ENCODE data around the gene YIPF2. TPM values are rescaled to one million over a fixed set of nuclear protein-coding genes. Genes with fewer than 3 reads are reported as not detected.

YIPF2 gene
- total RNA-seq, 3 donors from 2014 or later (not counting 1 experiment from before 2014, with no cell fraction given): 26.4 to 27.8 (median 27.2) TPM

- Mint-ChIP-seq H3K27ac (no peak overlapping the region), H3K36me3 (no peaks in the 10 kb centered on the region), H3K4me1 (peaks cover 0 to 11% of the 10 kb centered on the region in 2 donors), H3K27me3 (ENCODE audit: low read depth in 2 of 2) (no peaks in the 10 kb centered on the region), H3K4me3 (no peak overlapping the region), H3K9me3 (no peaks in the 10 kb centered on the region)
- Histone ChIP-seq H3K36me3 (ENCODE audit: control insufficient read depth, insufficient read depth, low read length) (peaks cover 27% of the 10 kb centered on the region), H3K4me3 (ENCODE audit: low read length) (no peak overlapping the region), H3K9me3 (ENCODE audit: control insufficient read depth, insufficient read depth, low read length) (no peaks in the 10 kb centered on the region), H3K4me1 (ENCODE audit: control insufficient read depth, insufficient read depth, low read length) (no peaks in the 10 kb centered on the region), H3K27ac (ENCODE audit: low read length) (no peak overlapping the region), H3K27me3 (ENCODE audit: control insufficient read depth, insufficient read depth, low read length) (no peaks in the 10 kb centered on the region)
- DNase-seq (no peak), ATAC-seq (no peak)
- TF ChIP-seq, protein P1, sequence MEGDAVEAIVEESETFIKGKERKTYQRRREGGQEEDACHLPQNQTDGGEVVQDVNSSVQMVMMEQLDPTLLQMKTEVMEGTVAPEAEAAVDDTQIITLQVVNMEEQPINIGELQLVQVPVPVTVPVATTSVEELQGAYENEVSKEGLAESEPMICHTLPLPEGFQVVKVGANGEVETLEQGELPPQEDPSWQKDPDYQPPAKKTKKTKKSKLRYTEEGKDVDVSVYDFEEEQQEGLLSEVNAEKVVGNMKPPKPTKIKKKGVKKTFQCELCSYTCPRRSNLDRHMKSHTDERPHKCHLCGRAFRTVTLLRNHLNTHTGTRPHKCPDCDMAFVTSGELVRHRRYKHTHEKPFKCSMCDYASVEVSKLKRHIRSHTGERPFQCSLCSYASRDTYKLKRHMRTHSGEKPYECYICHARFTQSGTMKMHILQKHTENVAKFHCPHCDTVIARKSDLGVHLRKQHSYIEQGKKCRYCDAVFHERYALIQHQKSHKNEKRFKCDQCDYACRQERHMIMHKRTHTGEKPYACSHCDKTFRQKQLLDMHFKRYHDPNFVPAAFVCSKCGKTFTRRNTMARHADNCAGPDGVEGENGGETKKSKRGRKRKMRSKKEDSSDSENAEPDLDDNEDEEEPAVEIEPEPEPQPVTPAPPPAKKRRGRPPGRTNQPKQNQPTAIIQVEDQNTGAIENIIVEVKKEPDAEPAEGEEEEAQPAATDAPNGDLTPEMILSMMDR (IDR thresholded peaks at IDR 0.05): no peak
- intact Hi-C loops (cut with micrococcal nuclease): no loop called here
- 94% methylated on average over 16 of the region's 16 CpGs for WGBS (ENCODE audit: insufficient coverage)
Measured at GRCh38 chr19:10920781-10921180, 7.7 kb downstream of the YIPF2 start.

DNA sequence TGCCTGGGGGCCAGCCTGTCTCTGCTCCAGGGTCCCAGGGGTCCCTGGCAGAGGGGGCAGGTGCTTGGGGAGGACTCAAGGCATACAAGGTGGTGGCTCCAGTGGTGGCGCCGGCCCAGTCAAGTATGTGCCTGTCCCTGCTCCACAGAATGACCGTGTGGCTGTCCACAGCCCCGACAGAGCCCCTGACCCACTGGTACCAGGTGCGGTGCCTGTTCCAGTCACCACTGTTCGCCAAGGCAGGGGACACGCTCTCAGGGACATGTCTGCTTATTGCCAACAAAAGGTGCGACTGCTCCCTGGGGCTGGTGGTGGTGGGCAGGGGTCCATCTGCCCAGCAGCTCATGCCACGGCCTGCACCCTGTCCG is 8.2 kb downstream of the YIPF2 start:
- TF ChIP-seq, protein P1 (IDR thresholded peaks at IDR 0.05): no peak
- intact Hi-C loops (cut with micrococcal nuclease): no loop called here
- H3K9me3 Mint-ChIP-seq: no peaks in the 10 kb centered on the region
- H3K27ac Mint-ChIP-seq: no peak overlapping the region
- Histone ChIP-seq H3K27me3 (ENCODE audit: control insufficient read depth, insufficient read depth, low read length) (no peaks in the 10 kb centered on the region), H3K4me1 (ENCODE audit: control insufficient read depth, insufficient read depth, low read length) (no peaks in the 10 kb centered on the region), H3K27ac (ENCODE audit: low read length) (no peak overlapping the region), H3K4me3 (ENCODE audit: low read length) (no peak overlapping the region), H3K9me3 (ENCODE audit: control insufficient read depth, insufficient read depth, low read length) (no peaks in the 10 kb centered on the region), H3K36me3 (ENCODE audit: control insufficient read depth, insufficient read depth, low read length) (peaks cover 27% of the 10 kb centered on the region)
- 96% methylated on average over 10 of the region's 10 CpGs for WGBS (ENCODE audit: insufficient coverage)
- no peak for ATAC-seq
- DNase-seq: no peak
- peaks cover 0 to 9% of the 10 kb centered on the region in 2 donors for H3K4me1 Mint-ChIP-seq
- no peak overlapping the region for H3K4me3 Mint-ChIP-seq
- no peaks in the 10 kb centered on the region for H3K36me3 Mint-ChIP-seq
- H3K27me3 Mint-ChIP-seq (ENCODE audit: low read depth in 2 of 2): no peaks in the 10 kb centered on the region

- DNase-seq (no peak), ATAC-seq (no peak)
- Mint-ChIP-seq H3K27me3 (ENCODE audit: low read depth in 2 of 2) (no peaks in the 10 kb centered on the region), H3K36me3 (no peaks in the 10 kb centered on the region), H3K4me1 (peaks cover 0 to 4% of the 10 kb centered on the region in 2 donors), H3K27ac (no peak overlapping the region), H3K4me3 (no peak overlapping the region), H3K9me3 (no peaks in the 10 kb centered on the region)
- WGBS (ENCODE audit: insufficient coverage): 92% methylated on average over 26 of the region's 26 CpGs
- TF ChIP-seq, protein P1 (IDR thresholded peaks at IDR 0.05): no peak
- intact Hi-C loops (cut with micrococcal nuclease): no loop called here
- H3K9me3 ChIP-seq (ENCODE audit: control insufficient read depth, insufficient read depth, low read length): no peaks in the 10 kb centered on the region
- no peaks in the 10 kb centered on the region for H3K4me1 ChIP-seq (ENCODE audit: control insufficient read depth, insufficient read depth, low read length)
- H3K4me3 ChIP-seq (ENCODE audit: low read length): no peak overlapping the region
- H3K27ac ChIP-seq (ENCODE audit: low read length): no peak overlapping the region
- no peaks in the 10 kb centered on the region for H3K27me3 ChIP-seq (ENCODE audit: control insufficient read depth, insufficient read depth, low read length)
- peaks cover 27% of the 10 kb centered on the region for H3K36me3 ChIP-seq (ENCODE audit: control insufficient read depth, insufficient read depth, low read length)
Measured at GRCh38 chr19:10919352-10920287, 8.8 kb downstream of the YIPF2 start.

Measured in natural killer cell (primary cell).